Measurements from ENCODE around the gene PRRG4. TPM values are rescaled to one million over a fixed set of nuclear protein-coding genes. Genes with fewer than 3 reads are reported as not detected.

The PRRG4 gene
- total RNA-seq, 1 experiment from 2014 or later: 1.2 TPM

- Mint-ChIP-seq H3K27ac (no peak overlapping the region), H3K36me3 (ENCODE audit: insufficient read depth in 1 of 3, low read depth in 3 of 3) (no peaks in the 10 kb centered on the region), H3K9me3 (no peaks in the 10 kb centered on the region; a peak in 1 of 5 replicates), H3K4me1 (no peaks in the 10 kb centered on the region), H3K4me3 (no peak overlapping the region), H3K27me3 (ENCODE audit: low read depth) (peaks cover 5% of the 10 kb centered on the region)
- H3K23ac ChIP-seq (ENCODE audit: insufficient read length, low read depth, low read length): no peak overlapping the region
- H3K27me3 ChIP-seq (ENCODE audit: insufficient read depth, low read length): no peaks in the 10 kb centered on the region
- no peak overlapping the region for H4K5ac ChIP-seq (ENCODE audit: insufficient read length, low read depth, low read length)
- no peaks in the 10 kb centered on the region for H3K23me2 ChIP-seq (ENCODE audit: insufficient read length, low read depth, low read length, poor library complexity, severe bottlenecking)
- H3T11ph ChIP-seq (ENCODE audit: low read length): no peak overlapping the region
- no peaks in the 10 kb centered on the region for H3K9me3 ChIP-seq (ENCODE audit: control insufficient read depth, low read depth, low read length)
- H2BK12ac ChIP-seq (ENCODE audit: insufficient read length, low read depth, low read length): no peak overlapping the region
- no peak overlapping the region for H2AFZ ChIP-seq (ENCODE audit: low read length)
- H3K27ac ChIP-seq (ENCODE audit: insufficient read length, low read depth, low read length): no peak overlapping the region
- H3K18ac ChIP-seq (ENCODE audit: insufficient read length, low read depth, low read length): no peak overlapping the region
- no peak overlapping the region for H2BK5ac ChIP-seq (ENCODE audit: insufficient read length, low read length)
- H4K8ac ChIP-seq (replicated peaks; ENCODE audit: insufficient read length, low read depth, low read length): no peak overlapping the region
- H3K9ac ChIP-seq (ENCODE audit: extremely low read depth, insufficient read length, low read length): no peak overlapping the region
- no peaks in the 10 kb centered on the region for H4K20me1 ChIP-seq (ENCODE audit: control insufficient read depth, insufficient read depth, insufficient read length)
- no peak overlapping the region for H3K4ac ChIP-seq (ENCODE audit: low read depth, low read length)
- no peak overlapping the region for H2BK120ac ChIP-seq (ENCODE audit: low read depth, low read length, poor library complexity, severe bottlenecking)
- no peak for TF ChIP-seq CTCF (conservative IDR thresholded peaks at IDR 0.05)
- no peaks in the 10 kb centered on the region for H3K4me1 ChIP-seq (ENCODE audit: insufficient read depth, low read length)
- DNase-seq: no peak
- H4K91ac ChIP-seq (ENCODE audit: insufficient read length, low read depth, low read length): no peak overlapping the region
- no peaks in the 10 kb centered on the region for H3K79me2 ChIP-seq (ENCODE audit: insufficient read depth, low read length)
- H3K4me2 ChIP-seq (ENCODE audit: insufficient read depth, insufficient read length, low read length): no peak overlapping the region
- no peaks in the 10 kb centered on the region for H3K79me1 ChIP-seq (ENCODE audit: insufficient read depth, low read depth, low read length, poor library complexity, severe bottlenecking)
- no peak overlapping the region for H2BK20ac ChIP-seq (ENCODE audit: low read depth, low read length, poor library complexity, severe bottlenecking)
- no peak overlapping the region for H2AK5ac ChIP-seq (ENCODE audit: insufficient read length, low read length)
- H3K56ac ChIP-seq (ENCODE audit: insufficient read length, low read depth, low read length): no peak overlapping the region
- H3K14ac ChIP-seq (ENCODE audit: insufficient read depth, low read length): no peak overlapping the region
- H2BK15ac ChIP-seq (ENCODE audit: low read depth, low read length): no peak overlapping the region
Observed at GRCh38 chr11:32786811-32787210, 42.9 kb upstream of the PRRG4 start.

Data from H9 (cell line).